Colonic mucosa (tissue), 4 donors: ENCODE data around the gene HEPHL1. TPM values are rescaled to one million over a fixed set of nuclear protein-coding genes. Genes with fewer than 3 reads are reported as not detected.
"Not testable (repeated sequence)": the region's sequence is repeated elsewhere in the genome, so short reads cannot be mapped to it uniquely, and the experiment has no call there.

Experiments used
- DNase-seq: peaks from one replicate; pipeline ENCODE4 v3.0.0-alpha.2; 2020
- H3K27ac ChIP-seq: fragments of 200-600 bp; one replicate; pipeline ENCODE4 v1.8.0; 2021
- H3K27me3 ChIP-seq: fragments of 200-600 bp; one replicate; pipeline ENCODE4 v1.8.0; 2021
- H3K36me3 ChIP-seq: fragments of 200-600 bp; one replicate; pipeline ENCODE4 v1.8.0; 2021
- H3K4me1 ChIP-seq: fragments of 200-600 bp; one replicate; pipeline ENCODE4 v1.8.0; 2021; ENCODE audit warnings: mild to moderate bottlenecking
- H3K4me3 ChIP-seq: fragments of 200-600 bp; one replicate; pipeline ENCODE4 v1.8.0; 2021
- H3K9ac ChIP-seq, 2 donors: one replicate each; pipeline ENCODE4 v1.7.0; 2013; ENCODE audit warnings: control low read depth in 2 of 2, low read depth in 2 of 2, low read length in 2 of 2
- H3K9me3 ChIP-seq: fragments of 200-600 bp; one replicate; pipeline ENCODE4 v1.8.0; 2021
- intact Hi-C: fragments of 100-400 bp; cut with DNase I; formaldehyde crosslinking; loops from one replicate; pipeline ENCODE4 v1.14.1; 2022
- total RNA-seq, 2 donors: library from RNA; stranded (reverse); fragmentation: NEBNext Ultra II Directional in 1 of 2; extraction: Animal tissue kit (Norgen Biotek cat#: 25700) in 1 of 2; gene quantifications; one replicate each; pipeline ENCODE4 v1.2.1, GENCODE V29; 2021
- TF ChIP-seq, protein P1 (sequence below): fragments of 200-600 bp; IDR thresholded peaks from one replicate; pipeline ENCODE4 v1.8.0; 2022; ENCODE audit warnings: antibody characterized with exemption, mild to moderate bottlenecking
- donor health status: healthy.
- donor health status: DM: no; HTN: no; CAD: no.
- donor health status: DM: no; HTN: no; CAD: no.

Gene HEPHL1
- total RNA-seq, 2 donors from 2014 or later: not detected

DNA sequence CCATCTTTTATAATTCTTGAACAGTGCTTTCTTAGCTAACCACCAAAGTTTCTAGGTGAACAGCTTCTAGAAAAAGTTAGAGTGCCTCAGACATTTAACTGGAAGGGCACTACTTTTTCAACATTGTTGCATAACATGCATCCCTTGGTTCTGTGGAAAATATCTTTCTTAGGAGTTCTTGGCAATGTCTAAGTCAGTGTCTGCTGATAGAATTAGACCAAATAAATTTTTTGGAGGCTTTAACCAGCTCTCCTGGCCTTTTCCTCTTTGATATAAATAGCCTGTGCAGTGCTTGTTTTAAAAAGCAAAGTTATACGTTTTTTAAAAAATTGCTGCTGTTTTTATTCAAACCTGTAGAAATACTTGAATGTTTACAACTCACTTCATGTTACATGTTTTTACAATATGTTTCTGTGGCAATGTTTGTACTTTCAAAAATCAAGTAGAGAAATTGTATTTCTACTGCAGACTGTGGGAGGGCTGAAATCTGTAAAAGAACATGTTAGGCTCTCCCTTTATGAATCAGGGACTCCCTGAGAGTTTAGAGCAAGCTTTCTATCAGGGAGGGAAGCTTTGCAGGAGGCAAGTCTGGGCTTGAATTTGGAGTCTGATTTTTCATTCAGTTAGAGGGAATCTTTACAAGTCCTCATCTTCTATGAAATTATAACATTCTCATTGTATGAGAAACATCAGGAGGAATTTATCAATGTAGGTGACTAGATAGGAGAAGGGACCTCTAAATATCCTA is 91.2 kb downstream of the HEPHL1 start:
- no peak for DNase-seq
- H3K36me3 ChIP-seq: no peaks in the 10 kb centered on the region
- intact Hi-C loops: no loop called here
- H3K9ac ChIP-seq: no peak overlapping the region
- H3K9me3 ChIP-seq: no peaks in the 10 kb centered on the region
- H3K4me1 ChIP-seq: no peaks in the 10 kb centered on the region
- no peaks in the 10 kb centered on the region for H3K27me3 ChIP-seq
- TF ChIP-seq, protein P1, sequence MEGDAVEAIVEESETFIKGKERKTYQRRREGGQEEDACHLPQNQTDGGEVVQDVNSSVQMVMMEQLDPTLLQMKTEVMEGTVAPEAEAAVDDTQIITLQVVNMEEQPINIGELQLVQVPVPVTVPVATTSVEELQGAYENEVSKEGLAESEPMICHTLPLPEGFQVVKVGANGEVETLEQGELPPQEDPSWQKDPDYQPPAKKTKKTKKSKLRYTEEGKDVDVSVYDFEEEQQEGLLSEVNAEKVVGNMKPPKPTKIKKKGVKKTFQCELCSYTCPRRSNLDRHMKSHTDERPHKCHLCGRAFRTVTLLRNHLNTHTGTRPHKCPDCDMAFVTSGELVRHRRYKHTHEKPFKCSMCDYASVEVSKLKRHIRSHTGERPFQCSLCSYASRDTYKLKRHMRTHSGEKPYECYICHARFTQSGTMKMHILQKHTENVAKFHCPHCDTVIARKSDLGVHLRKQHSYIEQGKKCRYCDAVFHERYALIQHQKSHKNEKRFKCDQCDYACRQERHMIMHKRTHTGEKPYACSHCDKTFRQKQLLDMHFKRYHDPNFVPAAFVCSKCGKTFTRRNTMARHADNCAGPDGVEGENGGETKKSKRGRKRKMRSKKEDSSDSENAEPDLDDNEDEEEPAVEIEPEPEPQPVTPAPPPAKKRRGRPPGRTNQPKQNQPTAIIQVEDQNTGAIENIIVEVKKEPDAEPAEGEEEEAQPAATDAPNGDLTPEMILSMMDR: no peak
- H3K27ac ChIP-seq: no peak overlapping the region
- no peak overlapping the region for H3K4me3 ChIP-seq

DNA sequence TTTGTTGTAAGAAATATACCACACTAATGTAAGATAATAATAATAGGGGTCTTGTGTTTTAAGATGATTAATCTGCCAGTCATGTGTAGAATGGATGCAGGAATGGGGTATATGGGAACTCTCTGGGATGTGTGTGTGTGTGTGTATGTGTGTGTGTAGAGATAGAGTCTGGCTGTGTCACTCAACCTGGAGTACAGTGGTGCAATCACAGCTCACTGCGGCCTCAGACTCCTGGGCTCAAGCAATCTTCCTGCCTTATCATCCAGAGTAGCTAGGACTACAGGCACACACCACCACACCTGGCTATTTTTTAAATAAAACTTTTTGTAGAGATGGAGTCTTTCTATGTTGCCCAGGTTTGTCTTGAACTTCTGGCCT is 96.0 kb downstream of the HEPHL1 start:
- no peaks in the 10 kb centered on the region for H3K36me3 ChIP-seq
- H3K9ac ChIP-seq: no peak overlapping the region
- H3K27ac ChIP-seq: no peak overlapping the region
- TF ChIP-seq, protein P1: no peak
- DNase-seq: no peak
- no peak overlapping the region for H3K4me3 ChIP-seq
- H3K9me3 ChIP-seq: no peaks in the 10 kb centered on the region
- intact Hi-C loops: no loop called here
- H3K27me3 ChIP-seq: no peaks in the 10 kb centered on the region
- H3K4me1 ChIP-seq: no peaks in the 10 kb centered on the region

DNA sequence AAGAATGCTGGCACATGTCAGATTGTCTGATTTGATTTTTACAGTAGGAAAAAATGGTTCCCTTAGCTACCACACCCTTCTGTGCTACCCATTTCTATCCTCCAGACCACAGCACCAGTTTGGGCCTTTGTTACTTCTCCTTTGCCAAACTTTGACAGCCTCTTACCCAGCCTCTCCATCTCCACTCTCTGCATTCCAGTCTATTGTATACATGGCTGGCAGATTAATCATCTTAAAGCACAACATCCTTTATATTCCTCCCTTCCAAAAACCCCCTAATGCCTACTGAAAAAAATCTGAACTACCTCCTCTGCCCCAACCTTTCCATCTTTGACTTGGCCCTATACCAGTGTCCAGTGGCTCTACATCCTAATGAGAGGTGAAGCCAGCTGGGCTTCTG is 96.7 kb downstream of the HEPHL1 start:
- H3K9me3 ChIP-seq: no peaks in the 10 kb centered on the region
- H3K9ac ChIP-seq: no peak overlapping the region
- no peaks in the 10 kb centered on the region for H3K27me3 ChIP-seq
- H3K4me3 ChIP-seq: no peak overlapping the region
- no peak overlapping the region for H3K27ac ChIP-seq
- H3K36me3 ChIP-seq: no peaks in the 10 kb centered on the region
- no peak for DNase-seq
- TF ChIP-seq, protein P1: no peak
- intact Hi-C loops: no loop called here
- no peaks in the 10 kb centered on the region for H3K4me1 ChIP-seq

DNA sequence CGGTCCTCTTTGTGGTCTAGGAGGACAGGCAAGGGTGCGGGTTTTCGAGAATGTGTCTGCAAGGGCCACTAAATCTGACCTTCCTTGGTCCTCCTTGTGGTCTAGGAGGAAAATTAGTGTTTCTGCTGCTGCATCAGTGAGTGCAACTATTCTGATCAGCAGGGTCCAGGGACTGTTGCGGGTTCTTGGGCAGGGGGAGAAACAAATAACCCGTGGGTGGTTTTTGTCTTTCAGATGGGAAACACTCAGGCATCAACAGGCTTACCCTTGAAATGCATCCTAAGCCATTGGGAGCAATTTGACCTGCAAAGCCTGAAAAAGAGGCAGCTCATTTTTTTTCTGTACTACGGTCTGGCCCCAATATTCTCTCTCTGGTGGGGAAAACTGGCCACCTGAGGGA is 98.5 kb downstream of the HEPHL1 start:
- H3K9me3 ChIP-seq, H3K4me1 ChIP-seq, H3K9ac ChIP-seq, DNase-seq, H3K27me3 ChIP-seq, H3K27ac ChIP-seq, H3K36me3 ChIP-seq, H3K4me3 ChIP-seq, intact Hi-C loops: not testable (repeated sequence)

DNA sequence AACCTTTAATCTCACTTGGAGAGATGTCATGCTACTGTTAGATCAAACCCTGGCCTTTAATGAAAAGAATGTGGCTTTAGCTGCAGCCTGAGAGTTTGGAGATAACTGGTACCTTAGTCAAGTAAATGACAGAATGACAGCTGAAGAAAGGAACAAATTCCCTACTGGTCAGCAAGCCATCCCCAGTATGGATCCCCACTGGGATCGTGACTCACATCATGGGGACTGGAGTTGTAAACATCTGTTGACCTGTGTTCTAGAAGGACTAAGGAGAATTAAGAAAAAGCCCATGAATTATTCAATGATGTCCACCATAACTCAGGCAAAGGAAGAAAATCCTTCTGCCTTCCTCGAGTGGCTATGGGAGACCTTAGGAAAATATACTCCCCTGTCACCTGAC is 99.4 kb downstream of the HEPHL1 start:
- H3K9ac ChIP-seq, H3K4me3 ChIP-seq, H3K27me3 ChIP-seq, H3K4me1 ChIP-seq, DNase-seq, intact Hi-C loops, H3K36me3 ChIP-seq, H3K9me3 ChIP-seq, H3K27ac ChIP-seq: not testable (repeated sequence)

DNA sequence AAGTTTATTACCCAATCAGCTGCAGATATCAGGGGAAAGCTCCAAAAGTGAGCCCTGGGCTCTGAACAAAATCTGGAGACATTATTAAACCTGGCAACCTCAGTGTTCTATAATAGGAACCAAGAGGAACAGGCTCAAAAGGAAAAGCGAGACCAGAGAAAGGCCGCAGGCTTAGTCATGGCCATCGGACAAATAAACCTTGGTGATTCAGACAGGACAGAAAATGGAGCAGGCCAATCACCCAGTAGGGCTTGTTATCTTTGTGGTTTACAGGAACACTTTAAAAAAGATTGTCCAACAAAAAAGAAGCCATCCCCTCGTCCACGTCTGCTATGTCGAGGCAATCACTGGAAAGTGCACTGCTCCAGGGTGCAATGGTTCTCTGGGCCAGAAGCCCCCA is 99.8 kb downstream of the HEPHL1 start:
- intact Hi-C loops: no loop called here
- no peaks in the 10 kb centered on the region for H3K27me3 ChIP-seq
- DNase-seq: no peak
- no peaks in the 10 kb centered on the region for H3K4me1 ChIP-seq
- H3K36me3 ChIP-seq: no peaks in the 10 kb centered on the region
- no peak overlapping the region for H3K4me3 ChIP-seq
- no peak overlapping the region for H3K9ac ChIP-seq
- no peak overlapping the region for H3K27ac ChIP-seq
- TF ChIP-seq, protein P1: no peak
- no peaks in the 10 kb centered on the region for H3K9me3 ChIP-seq
